Epithelial cell of esophagus (primary cell): ENCODE results near the gene SPINT2.
A peak's percentile ranks its signal among the peaks of the same experiment; 100 is the strongest.
"Not testable (repeated sequence)": the region's sequence is repeated elsewhere in the genome, so short reads cannot be mapped to it uniquely, and the experiment has no call there.

Experiments
- DNase-seq: peaks from one replicate; pipeline ENCODE4 v3.0.0; 2010; ENCODE audit warnings: low read depth
- H3K4me3 ChIP-seq: 2 replicates; pipeline ENCODE4 v1.5.1; 2011; ENCODE audit warnings: mild to moderate bottlenecking, low read length, control low read depth
- TF ChIP-seq, protein P1 (sequence below): IDR thresholded peaks from 2 replicates; pipeline ENCODE4 v1.5.1; 2011; ENCODE audit warnings: low read depth, mild to moderate bottlenecking, low read length, control low read depth, inconsistent platforms; ENCODE audit not compliant: insufficient read depth; ENCODE audit errors: missing control alignments

Gene SPINT2

DNA sequence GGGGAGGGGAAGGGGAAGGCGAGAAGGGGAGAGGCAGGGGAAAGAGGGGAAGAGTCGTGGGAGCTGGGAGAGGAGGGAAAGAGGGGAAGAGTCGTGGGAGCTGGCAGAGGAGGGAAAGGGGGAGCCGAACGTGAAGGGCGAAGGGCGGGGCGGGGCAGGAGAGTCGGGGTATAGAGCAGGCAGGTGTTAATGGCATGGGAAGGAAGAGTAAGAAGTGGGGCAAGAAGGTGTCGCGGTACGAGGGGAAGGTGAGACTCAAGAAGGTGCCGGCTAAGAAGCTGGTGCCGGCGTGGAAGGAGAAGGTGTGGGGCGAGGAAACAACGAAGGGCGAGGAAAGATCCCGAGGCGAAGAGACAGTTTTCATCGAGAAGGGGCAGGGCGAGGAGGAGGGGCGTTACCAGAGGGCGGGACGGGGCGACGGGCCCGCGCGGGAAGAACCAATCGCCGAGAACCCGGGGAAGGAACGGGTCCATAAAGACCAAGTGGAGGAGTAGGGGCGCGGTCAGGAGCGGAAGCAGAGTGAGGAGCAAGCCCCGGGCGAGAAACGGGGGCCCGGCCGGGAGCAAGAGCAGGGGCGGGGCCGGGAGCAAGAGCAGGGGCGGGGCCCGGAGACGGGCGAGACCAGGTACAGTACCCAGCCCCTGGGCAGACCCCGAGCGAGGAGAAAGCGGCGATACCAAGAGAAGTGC, 71.7 kb downstream of the SPINT2 start:
- peak overlapping the region; percentile 86 for H3K4me3 ChIP-seq
- TF ChIP-seq, protein P1, sequence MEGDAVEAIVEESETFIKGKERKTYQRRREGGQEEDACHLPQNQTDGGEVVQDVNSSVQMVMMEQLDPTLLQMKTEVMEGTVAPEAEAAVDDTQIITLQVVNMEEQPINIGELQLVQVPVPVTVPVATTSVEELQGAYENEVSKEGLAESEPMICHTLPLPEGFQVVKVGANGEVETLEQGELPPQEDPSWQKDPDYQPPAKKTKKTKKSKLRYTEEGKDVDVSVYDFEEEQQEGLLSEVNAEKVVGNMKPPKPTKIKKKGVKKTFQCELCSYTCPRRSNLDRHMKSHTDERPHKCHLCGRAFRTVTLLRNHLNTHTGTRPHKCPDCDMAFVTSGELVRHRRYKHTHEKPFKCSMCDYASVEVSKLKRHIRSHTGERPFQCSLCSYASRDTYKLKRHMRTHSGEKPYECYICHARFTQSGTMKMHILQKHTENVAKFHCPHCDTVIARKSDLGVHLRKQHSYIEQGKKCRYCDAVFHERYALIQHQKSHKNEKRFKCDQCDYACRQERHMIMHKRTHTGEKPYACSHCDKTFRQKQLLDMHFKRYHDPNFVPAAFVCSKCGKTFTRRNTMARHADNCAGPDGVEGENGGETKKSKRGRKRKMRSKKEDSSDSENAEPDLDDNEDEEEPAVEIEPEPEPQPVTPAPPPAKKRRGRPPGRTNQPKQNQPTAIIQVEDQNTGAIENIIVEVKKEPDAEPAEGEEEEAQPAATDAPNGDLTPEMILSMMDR: no peak
- DNase-seq: peak; percentile 99

DNA sequence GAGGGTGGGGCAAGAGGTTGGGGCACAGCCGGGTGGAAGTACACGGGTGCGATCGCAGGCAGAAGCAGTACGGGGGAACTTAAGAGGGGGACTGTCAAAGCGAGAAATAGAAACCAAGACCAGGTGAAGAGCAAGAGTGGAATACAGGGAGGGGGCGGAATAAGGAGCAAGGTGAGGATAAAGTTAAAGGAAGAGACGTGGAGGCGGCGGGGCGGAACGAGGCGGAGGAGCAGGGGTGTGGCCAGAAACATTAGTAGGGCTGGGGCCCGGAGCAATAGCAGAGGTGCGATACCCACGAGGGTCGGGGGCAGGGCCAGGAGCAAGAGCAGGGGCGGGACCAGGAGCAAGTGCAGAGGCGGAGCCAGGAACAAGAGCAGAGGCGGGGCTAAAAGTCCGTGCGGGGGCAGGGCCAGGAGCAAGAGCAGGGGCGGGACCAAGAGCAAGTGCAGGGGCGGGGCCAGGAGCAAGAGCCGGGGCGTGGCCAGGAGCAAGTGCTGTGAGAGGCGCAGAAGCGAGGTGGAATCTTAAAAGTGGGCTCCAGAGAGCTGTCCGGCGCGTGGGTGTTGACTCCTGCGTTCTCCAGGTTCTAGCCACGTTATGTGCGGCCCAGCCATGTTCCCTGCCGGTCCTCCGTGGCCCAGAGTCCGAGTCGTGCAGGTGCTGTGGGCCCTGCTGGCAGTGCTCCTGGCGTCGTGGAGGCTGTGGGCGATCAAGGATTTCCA, 72.4 kb downstream of the SPINT2 start:
- peak overlapping the region; percentile 86 for H3K4me3 ChIP-seq
- peak; percentile 99 for DNase-seq
- TF ChIP-seq, protein P1: no peak

DNA sequence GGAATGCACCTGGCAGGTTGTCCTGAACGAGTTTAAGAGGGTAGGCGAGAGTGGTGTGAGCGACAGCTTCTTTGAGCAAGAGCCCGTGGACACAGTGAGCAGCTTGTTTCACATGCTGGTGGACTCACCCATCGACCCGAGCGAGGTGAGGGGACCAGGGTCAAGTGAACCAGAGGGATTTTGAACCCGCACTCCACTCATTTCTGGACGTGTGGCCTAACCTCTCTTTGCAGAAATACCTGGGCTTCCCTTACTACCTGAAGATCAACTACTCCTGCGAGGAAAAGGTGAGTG, 72.9 kb downstream of the SPINT2 start:
- no peak for DNase-seq
- TF ChIP-seq, protein P1: no peak
- peak overlapping the region; percentile 46 for H3K4me3 ChIP-seq

DNA sequence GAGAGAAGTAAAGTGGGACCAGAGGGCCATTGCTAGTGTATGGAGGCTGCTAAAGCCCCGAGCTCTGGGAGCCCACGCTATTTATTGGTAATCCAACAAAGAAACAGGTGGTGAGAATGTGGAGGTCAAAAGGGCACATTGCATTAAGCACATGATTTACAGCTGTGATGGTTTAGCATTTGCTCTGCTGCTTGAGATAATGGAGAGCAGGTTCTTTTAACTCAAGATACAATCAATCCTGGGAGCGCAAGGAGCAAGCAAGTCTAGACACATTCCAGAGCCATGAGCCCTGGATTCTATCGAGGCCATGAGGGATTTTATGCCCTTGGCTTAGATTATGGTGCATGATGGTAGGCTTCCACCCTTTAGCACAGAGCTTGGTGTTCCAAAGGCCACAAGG, 74.6 kb downstream of the SPINT2 start:
- H3K4me3 ChIP-seq: not testable (repeated sequence)
- DNase-seq: peak; percentile 45

- no peak for DNase-seq
- H3K4me3 ChIP-seq: no peak overlapping the region
- TF ChIP-seq, protein P1: no peak
Observed at GRCh38 chr19:38340927-38341326, 76.6 kb downstream of the SPINT2 start.
